Mucosa of stomach (tissue), 1 donor: ENCODE data around the gene ADIPOQ.
"Not testable (repeated sequence)": the region's sequence is repeated elsewhere in the genome, so short reads cannot be mapped to it uniquely, and the experiment has no call there.

Source experiments
- H3K27me3 ChIP-seq: one replicate; pipeline ENCODE4 v1.7.0; 2013; ENCODE audit warnings: mild to moderate bottlenecking, low read length; ENCODE audit not compliant: control insufficient read depth, insufficient read depth
- H3K36me3 ChIP-seq: one replicate; pipeline ENCODE4 v1.7.0; 2013; ENCODE audit warnings: low read length; ENCODE audit not compliant: control insufficient read depth, insufficient read depth
- H3K4me1 ChIP-seq: one replicate; pipeline ENCODE4 v1.7.0; 2013; ENCODE audit warnings: mild to moderate bottlenecking, low read length; ENCODE audit not compliant: control insufficient read depth, insufficient read depth
- H3K4me3 ChIP-seq: one replicate; pipeline ENCODE4 v1.7.0; 2013; ENCODE audit warnings: low read length
- H3K9ac ChIP-seq: one replicate; pipeline ENCODE4 v1.7.0; 2013; ENCODE audit warnings: mild to moderate bottlenecking, low read length, moderate library complexity
- H3K9me3 ChIP-seq: one replicate; pipeline ENCODE4 v1.7.0; 2013; ENCODE audit warnings: mild to moderate bottlenecking, low read length, moderate library complexity; ENCODE audit not compliant: control insufficient read depth
- donor health status: Pancreatic carcinoma.

Gene ADIPOQ

GRCh38 chr3:186854954-186855353 is 12.4 kb downstream of the ADIPOQ start:
- no peaks in the 10 kb centered on the region for H3K4me1 ChIP-seq
- H3K4me3 ChIP-seq, result no peak overlapping the region
- H3K9ac ChIP-seq, result no peak overlapping the region
- H3K27me3 ChIP-seq, result no peaks in the 10 kb centered on the region
- H3K9me3 ChIP-seq, result no peaks in the 10 kb centered on the region
- no peaks in the 10 kb centered on the region for H3K36me3 ChIP-seq

DNA sequence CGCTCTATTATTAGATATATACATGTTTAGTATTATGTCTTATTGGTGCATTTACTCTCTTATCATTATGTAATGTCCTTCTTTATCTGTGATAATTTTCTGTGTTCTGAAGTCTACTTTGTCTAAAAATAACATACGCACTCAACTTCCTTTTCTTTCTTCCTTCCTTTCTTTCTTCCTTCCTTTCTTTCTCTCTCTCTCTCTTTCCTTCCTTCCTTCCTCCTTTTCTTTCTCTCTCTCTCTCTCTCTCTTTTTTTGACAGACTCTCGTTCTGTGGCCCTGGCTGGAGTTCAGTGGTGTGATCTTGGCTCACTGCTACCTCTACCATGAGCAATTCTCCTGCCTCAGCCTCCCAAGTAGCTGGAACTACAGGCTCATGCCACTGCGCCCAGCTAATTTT is 15.2 kb downstream of the ADIPOQ start:
- Histone ChIP-seq H3K4me1 (no peaks in the 10 kb centered on the region), H3K9ac (no peak overlapping the region), H3K36me3 (no peaks in the 10 kb centered on the region), H3K27me3 (no peaks in the 10 kb centered on the region), H3K4me3 (no peak overlapping the region), H3K9me3 (no peaks in the 10 kb centered on the region)

GRCh38 chr3:186865215-186865853 is 22.8 kb downstream of the ADIPOQ start:
- H3K9ac ChIP-seq, H3K4me1 ChIP-seq, H3K27me3 ChIP-seq, H3K4me3 ChIP-seq, H3K36me3 ChIP-seq, H3K9me3 ChIP-seq: not testable (repeated sequence)

GRCh38 chr3:186866095-186866494 is 23.6 kb downstream of the ADIPOQ start:
- not testable (repeated sequence) for H3K4me1 ChIP-seq, H3K36me3 ChIP-seq, H3K27me3 ChIP-seq, H3K9ac ChIP-seq, H3K4me3 ChIP-seq, H3K9me3 ChIP-seq

GRCh38 chr3:186869253-186870100 is 27.0 kb downstream of the ADIPOQ start:
- H3K9me3 ChIP-seq, result no peaks in the 10 kb centered on the region
- H3K36me3 ChIP-seq, result no peaks in the 10 kb centered on the region
- no peaks in the 10 kb centered on the region for H3K4me1 ChIP-seq
- H3K4me3 ChIP-seq, result no peak overlapping the region
- no peaks in the 10 kb centered on the region for H3K27me3 ChIP-seq
- H3K9ac ChIP-seq, result no peak overlapping the region

GRCh38 chr3:186870421-186871201 is 28.1 kb downstream of the ADIPOQ start:
- Histone ChIP-seq H3K9me3 (no peaks in the 10 kb centered on the region), H3K27me3 (no peaks in the 10 kb centered on the region), H3K4me3 (no peak overlapping the region), H3K36me3 (no peaks in the 10 kb centered on the region), H3K9ac (no peak overlapping the region), H3K4me1 (no peaks in the 10 kb centered on the region)

DNA sequence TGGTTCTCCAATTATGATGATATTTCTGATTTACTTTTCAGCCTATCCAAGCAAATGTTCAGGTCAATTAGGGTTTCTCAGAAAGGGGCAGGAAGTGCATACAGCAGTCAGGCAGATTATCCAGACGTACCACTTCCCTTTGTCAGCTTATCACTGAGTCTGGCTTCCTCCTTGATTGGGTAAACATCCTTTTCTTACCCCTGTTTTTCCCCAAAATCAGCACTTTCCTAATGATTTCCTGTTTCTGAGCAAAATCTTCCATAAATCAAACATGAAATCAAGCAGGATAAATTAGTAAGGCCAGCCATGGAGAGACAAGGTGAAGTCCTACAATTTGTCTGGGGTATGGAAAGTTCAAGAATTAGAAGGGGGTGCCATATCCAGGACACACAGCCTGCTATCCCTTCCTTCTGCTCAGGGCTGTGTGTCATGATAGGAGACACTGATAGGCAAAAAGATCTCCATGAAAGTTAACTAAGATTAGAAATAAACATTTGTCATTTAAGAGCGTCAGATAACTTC is 29.0 kb downstream of the ADIPOQ start:
- H3K36me3 ChIP-seq, result no peaks in the 10 kb centered on the region
- no peak overlapping the region for H3K4me3 ChIP-seq
- no peaks in the 10 kb centered on the region for H3K9me3 ChIP-seq
- no peak overlapping the region for H3K9ac ChIP-seq
- no peaks in the 10 kb centered on the region for H3K27me3 ChIP-seq
- H3K4me1 ChIP-seq, result no peaks in the 10 kb centered on the region

DNA sequence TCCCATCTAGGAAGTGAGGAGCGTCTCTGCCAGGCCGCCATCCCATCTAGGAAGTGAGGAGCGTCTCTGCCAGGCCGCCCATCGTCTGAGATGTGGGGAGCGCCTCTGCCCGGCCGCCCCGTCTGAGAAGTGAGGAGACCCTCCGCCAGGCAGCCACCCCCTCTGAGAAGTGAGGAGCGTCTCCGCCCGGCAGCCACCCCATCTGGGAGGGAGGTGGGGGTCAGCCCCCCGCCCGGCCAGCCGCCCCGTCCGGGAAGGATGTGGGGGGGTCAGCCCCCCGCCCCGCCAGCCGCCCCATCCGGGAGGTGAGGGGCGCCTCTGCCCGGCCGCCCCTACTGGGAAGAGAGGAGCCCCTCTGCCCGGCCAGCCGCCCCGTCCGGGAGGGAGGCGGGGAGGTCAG is 31.3 kb downstream of the ADIPOQ start:
- not testable (repeated sequence) for H3K9me3 ChIP-seq, H3K4me1 ChIP-seq, H3K27me3 ChIP-seq, H3K4me3 ChIP-seq, H3K36me3 ChIP-seq, H3K9ac ChIP-seq

DNA sequence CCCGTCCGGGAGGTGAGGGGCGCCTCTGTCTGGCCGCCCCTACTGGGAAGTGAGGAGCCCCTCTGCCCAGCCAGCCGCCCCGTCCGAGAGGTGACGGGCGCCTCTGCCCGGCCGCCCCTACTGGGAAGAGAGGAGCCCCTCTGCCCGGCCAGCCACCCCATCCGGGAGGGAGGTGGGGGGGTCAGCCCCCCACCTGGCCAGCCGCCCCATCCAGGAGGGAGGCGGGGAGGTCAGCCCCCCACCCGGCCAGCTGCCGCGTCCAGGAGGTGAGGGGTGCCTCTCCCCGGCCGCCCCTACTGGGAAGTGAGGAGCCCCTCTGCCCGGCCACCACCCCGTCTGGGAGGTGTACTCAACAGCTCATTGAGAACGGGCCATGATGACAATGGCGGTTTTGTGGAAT is 31.7 kb downstream of the ADIPOQ start:
- not testable (repeated sequence) for H3K9ac ChIP-seq, H3K4me1 ChIP-seq, H3K9me3 ChIP-seq, H3K4me3 ChIP-seq, H3K36me3 ChIP-seq, H3K27me3 ChIP-seq

GRCh38 chr3:186874841-186875240 is 32.3 kb downstream of the ADIPOQ start:
- H3K9me3 ChIP-seq, H3K27me3 ChIP-seq, H3K4me3 ChIP-seq, H3K36me3 ChIP-seq, H3K4me1 ChIP-seq, H3K9ac ChIP-seq: not testable (repeated sequence)

- Histone ChIP-seq H3K4me1 (no peaks in the 10 kb centered on the region), H3K27me3 (no peaks in the 10 kb centered on the region), H3K36me3 (no peaks in the 10 kb centered on the region)
These were observed 33.2 kb downstream of the ADIPOQ start for GRCh38 chr3:186875708-186876107.

DNA sequence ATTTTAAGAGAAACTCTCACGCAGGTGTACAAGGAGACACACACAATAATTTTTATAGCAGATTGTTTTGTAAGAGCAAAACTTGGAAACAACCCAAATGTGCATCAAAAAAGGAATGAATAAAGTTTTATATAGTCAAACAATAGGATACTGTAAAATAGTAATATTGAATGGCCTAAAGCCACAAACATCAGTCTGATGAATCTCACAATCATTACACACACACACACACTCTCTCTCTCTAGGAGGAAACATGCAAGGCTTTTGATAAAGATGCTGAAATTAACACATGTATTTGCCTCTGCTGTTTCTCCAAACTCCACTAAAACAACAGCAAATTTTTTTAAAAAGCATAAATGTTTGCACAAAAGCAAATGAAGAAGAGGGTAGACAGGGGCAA is 37.3 kb downstream of the ADIPOQ start:
- no peaks in the 10 kb centered on the region for H3K9me3 ChIP-seq
- no peaks in the 10 kb centered on the region for H3K4me1 ChIP-seq
- H3K36me3 ChIP-seq, result no peaks in the 10 kb centered on the region
- no peak overlapping the region for H3K4me3 ChIP-seq
- H3K27me3 ChIP-seq, result no peaks in the 10 kb centered on the region
- H3K9ac ChIP-seq, result no peak overlapping the region

More at GRCh38 chr3:186875708-186876107, 33.2 kb downstream of the ADIPOQ start:
- Histone ChIP-seq H3K9me3 (no peaks in the 10 kb centered on the region), H3K4me3 (no peak overlapping the region), H3K9ac (no peak overlapping the region)
